ENCODE data around the gene CD101.
"Not testable (repeated sequence)": the region's sequence is repeated elsewhere in the genome, so short reads cannot be mapped to it uniquely, and the experiment has no call there.

Gene CD101

GRCh38 chr1:116966791-116967190 is 34.8 kb upstream of the CD101 start:
- TF ChIP-seq PAX5 (IDR thresholded peaks at IDR 0.05; ENCODE audit: insufficient read depth, low read length, severe bottlenecking) (no peak), TAF1 (IDR thresholded peaks at IDR 0.05; ENCODE audit: low read depth, low read length) (no peak), POLR2A (IDR thresholded peaks at IDR 0.05; ENCODE audit: low read depth, low read length) (no peak), POLR2AphosphoS5 (IDR thresholded peaks at IDR 0.05; ENCODE audit: low read depth, low read length) (no peak), SPI1 (IDR thresholded peaks at IDR 0.05; ENCODE audit: low read depth, low read length) (no peak), POU2F2 (IDR thresholded peaks at IDR 0.05; ENCODE audit: low read depth, low read length) (no peak)
- FAIRE-seq (no peak), DNase-seq (ENCODE audit: insufficient read length, low spot score) (no peak)

- no peak for FAIRE-seq
Measured at GRCh38 chr1:116968724-116969123, 32.8 kb upstream of the CD101 start.

GRCh38 chr1:116971258-116971860 is 30.2 kb upstream of the CD101 start:
- no peak for DNase-seq (ENCODE audit: insufficient read length, low spot score)
- no peak for FAIRE-seq

More at GRCh38 chr1:116968724-116969123, 32.8 kb upstream of the CD101 start:
- DNase-seq (ENCODE audit: insufficient read length, low spot score): no peak
- TF ChIP-seq SPI1 (IDR thresholded peaks at IDR 0.05; ENCODE audit: low read depth, low read length): no peak
- no peak for TF ChIP-seq TAF1 (IDR thresholded peaks at IDR 0.05; ENCODE audit: low read depth, low read length)
- TF ChIP-seq POLR2AphosphoS5 (IDR thresholded peaks at IDR 0.05; ENCODE audit: low read depth, low read length): no peak
- no peak for TF ChIP-seq POLR2A (IDR thresholded peaks at IDR 0.05; ENCODE audit: low read depth, low read length)
- TF ChIP-seq PAX5 (IDR thresholded peaks at IDR 0.05; ENCODE audit: insufficient read depth, low read length, severe bottlenecking): no peak
- TF ChIP-seq POU2F2 (IDR thresholded peaks at IDR 0.05; ENCODE audit: low read depth, low read length): no peak

GRCh38 chr1:116971965-116972673 is 29.4 kb upstream of the CD101 start:
- TF ChIP-seq TAF1 (IDR thresholded peaks at IDR 0.05; ENCODE audit: low read depth, low read length) (no peak), POLR2A (IDR thresholded peaks at IDR 0.05; ENCODE audit: low read depth, low read length) (no peak), PAX5 (IDR thresholded peaks at IDR 0.05; ENCODE audit: insufficient read depth, low read length, severe bottlenecking) (no peak), POU2F2 (IDR thresholded peaks at IDR 0.05; ENCODE audit: low read depth, low read length) (no peak), SPI1 (IDR thresholded peaks at IDR 0.05; ENCODE audit: low read depth, low read length) (no peak), POLR2AphosphoS5 (IDR thresholded peaks at IDR 0.05; ENCODE audit: low read depth, low read length) (no peak)
- DNase-seq (ENCODE audit: insufficient read length, low spot score) (no peak), FAIRE-seq (no peak)

More at GRCh38 chr1:116971258-116971860, 30.2 kb upstream of the CD101 start:
- TF ChIP-seq TAF1 (IDR thresholded peaks at IDR 0.05; ENCODE audit: low read depth, low read length) (no peak), POU2F2 (IDR thresholded peaks at IDR 0.05; ENCODE audit: low read depth, low read length) (no peak), POLR2AphosphoS5 (IDR thresholded peaks at IDR 0.05; ENCODE audit: low read depth, low read length) (no peak), PAX5 (IDR thresholded peaks at IDR 0.05; ENCODE audit: insufficient read depth, low read length, severe bottlenecking) (no peak), POLR2A (IDR thresholded peaks at IDR 0.05; ENCODE audit: low read depth, low read length) (no peak), SPI1 (IDR thresholded peaks at IDR 0.05; ENCODE audit: low read depth, low read length) (no peak)

DNA sequence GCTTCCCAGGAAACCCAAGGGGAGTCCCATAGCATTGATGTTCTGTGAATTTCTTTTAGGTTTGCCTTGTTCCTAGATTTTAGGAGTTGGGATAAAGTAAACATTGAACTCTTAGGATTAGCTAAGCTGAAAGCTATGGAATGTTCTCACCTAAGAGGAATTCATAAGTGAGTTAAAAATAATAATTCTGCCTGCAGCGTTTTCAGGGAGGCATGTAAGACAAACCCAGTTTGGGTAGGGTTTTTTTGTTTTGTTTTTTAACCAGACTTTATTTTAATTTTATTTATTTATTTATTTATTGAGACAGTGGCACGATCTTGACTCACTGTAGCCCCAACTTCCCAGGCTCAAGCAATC is 28.9 kb upstream of the CD101 start:
- DNase-seq (ENCODE audit: insufficient read length, low spot score) (no peak), FAIRE-seq (no peak)
- no peak for TF ChIP-seq SPI1 (IDR thresholded peaks at IDR 0.05; ENCODE audit: low read depth, low read length)
- no peak for TF ChIP-seq POLR2AphosphoS5 (IDR thresholded peaks at IDR 0.05; ENCODE audit: low read depth, low read length)
- no peak for TF ChIP-seq TAF1 (IDR thresholded peaks at IDR 0.05; ENCODE audit: low read depth, low read length)
- TF ChIP-seq PAX5 (IDR thresholded peaks at IDR 0.05; ENCODE audit: insufficient read depth, low read length, severe bottlenecking): no peak
- TF ChIP-seq POU2F2 (IDR thresholded peaks at IDR 0.05; ENCODE audit: low read depth, low read length): no peak
- no peak for TF ChIP-seq POLR2A (IDR thresholded peaks at IDR 0.05; ENCODE audit: low read depth, low read length)

DNA sequence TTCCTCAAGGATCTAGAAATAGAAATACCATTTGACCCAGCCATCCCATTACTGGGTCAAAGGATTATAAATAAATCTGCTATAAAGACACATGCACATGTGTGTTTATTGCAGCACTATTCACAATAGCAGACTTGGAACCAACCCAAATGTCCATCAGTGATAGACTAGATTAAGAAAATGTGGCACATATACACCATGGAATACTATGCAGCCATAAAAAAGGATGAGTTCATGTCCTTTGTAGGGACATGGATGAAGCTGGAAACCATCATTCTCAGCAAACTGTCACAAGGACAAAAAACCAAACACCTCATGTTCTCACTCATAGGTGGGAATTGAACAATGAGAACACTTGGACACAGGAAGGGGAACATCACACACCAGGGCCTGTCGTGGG is 21.3 kb upstream of the CD101 start:
- not testable (repeated sequence) for DNase-seq (ENCODE audit: insufficient read length, low spot score); FAIRE-seq

DNA sequence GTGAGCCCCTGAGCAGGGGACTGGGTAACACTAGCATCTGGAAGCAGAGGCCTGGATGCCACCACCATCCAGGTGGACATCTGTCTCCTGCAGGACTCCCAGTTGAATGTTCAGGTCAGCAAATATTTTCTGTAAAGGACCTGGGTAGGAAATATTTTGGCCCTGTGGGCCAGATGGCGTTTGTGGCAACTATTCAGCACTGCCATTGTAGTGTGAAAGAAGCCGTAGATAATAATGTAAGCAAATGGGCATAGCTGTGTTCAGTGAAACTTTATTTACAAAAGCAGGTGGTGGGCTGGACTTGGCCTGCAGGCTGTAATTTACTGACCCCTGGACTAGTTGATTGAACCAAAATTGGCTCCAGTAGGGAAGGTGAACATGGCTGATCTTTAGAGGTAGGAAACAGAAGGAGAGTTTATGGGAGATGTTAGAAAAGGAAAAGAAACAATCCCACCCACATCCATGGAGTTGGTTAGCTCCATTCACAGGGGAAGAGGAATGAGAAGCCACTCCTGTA is 20.0 kb upstream of the CD101 start:
- DNase-seq (ENCODE audit: insufficient read length, low spot score): no peak
- no peak for FAIRE-seq
- TF ChIP-seq POU2F2 (IDR thresholded peaks at IDR 0.05; ENCODE audit: low read depth, low read length): no peak
- TF ChIP-seq POLR2A (IDR thresholded peaks at IDR 0.05; ENCODE audit: low read depth, low read length): no peak
- no peak for TF ChIP-seq TAF1 (IDR thresholded peaks at IDR 0.05; ENCODE audit: low read depth, low read length)
- no peak for TF ChIP-seq SPI1 (IDR thresholded peaks at IDR 0.05; ENCODE audit: low read depth, low read length)
- TF ChIP-seq POLR2AphosphoS5 (IDR thresholded peaks at IDR 0.05; ENCODE audit: low read depth, low read length): no peak
- no peak for TF ChIP-seq PAX5 (IDR thresholded peaks at IDR 0.05; ENCODE audit: insufficient read depth, low read length, severe bottlenecking)

DNA sequence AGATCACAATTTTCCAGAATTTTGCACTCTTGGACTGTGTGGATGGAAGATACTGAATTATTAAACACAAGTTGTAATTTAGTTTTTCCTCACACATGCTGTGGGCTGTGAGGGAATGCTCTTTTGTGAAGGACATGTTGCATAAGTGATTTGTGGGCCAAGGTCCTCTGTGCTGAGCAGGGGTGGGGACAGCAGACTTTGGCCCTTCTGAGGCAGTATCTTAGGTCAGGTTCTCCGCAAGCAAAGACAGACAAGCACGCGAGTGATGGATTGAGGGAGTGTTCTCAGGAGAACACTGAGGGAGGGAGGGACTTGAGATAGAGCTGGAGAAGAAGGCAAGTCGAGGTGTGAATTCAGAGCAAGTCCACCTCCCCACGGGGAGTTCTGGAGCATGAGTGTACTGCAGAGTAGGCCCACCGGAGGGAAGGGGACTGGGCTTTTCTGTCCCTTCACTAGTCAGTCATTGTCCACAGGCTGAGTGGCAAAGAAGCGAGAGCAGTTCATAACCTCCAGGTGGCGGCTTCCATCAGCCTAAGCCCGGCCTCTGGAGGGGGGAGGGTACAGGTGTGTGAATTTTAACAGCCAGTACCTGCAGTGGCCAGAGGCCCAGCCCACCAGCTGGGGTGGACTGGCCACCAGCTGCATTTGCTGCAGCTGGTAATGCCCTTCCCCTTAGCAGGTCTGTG is 19.1 kb upstream of the CD101 start:
- FAIRE-seq (no peak), DNase-seq (ENCODE audit: insufficient read length, low spot score) (no peak)
- TF ChIP-seq POLR2AphosphoS5 (IDR thresholded peaks at IDR 0.05; ENCODE audit: low read depth, low read length) (no peak), TAF1 (IDR thresholded peaks at IDR 0.05; ENCODE audit: low read depth, low read length) (no peak), PAX5 (IDR thresholded peaks at IDR 0.05; ENCODE audit: insufficient read depth, low read length, severe bottlenecking) (no peak), POLR2A (IDR thresholded peaks at IDR 0.05; ENCODE audit: low read depth, low read length) (no peak), POU2F2 (IDR thresholded peaks at IDR 0.05; ENCODE audit: low read depth, low read length) (no peak), SPI1 (IDR thresholded peaks at IDR 0.05; ENCODE audit: low read depth, low read length) (no peak)

DNA sequence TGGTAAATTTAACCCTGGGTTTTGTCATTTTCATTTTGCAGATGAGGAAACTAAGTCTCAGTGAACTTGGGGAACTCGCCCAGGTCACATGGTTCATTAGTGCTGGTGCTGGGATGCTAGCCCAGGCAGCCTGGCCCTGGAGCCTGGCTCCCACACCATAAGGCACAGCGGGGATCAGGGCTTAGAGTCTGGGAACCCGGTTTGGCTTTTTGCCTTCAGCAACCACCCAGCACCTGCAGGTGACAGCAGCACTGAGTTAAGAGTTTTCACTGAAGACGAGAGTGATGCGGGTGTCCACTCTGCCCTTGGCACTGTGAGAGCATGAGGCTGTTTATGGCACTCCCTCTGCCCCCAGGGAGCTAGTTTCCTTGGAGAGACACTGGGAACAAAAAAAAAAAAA is 18.4 kb upstream of the CD101 start:
- no peak for DNase-seq (ENCODE audit: insufficient read length, low spot score)
- no peak for FAIRE-seq

More for the DNA sequence above, 18.4 kb upstream of the CD101 start:
- TF ChIP-seq POU2F2 (IDR thresholded peaks at IDR 0.05; ENCODE audit: low read depth, low read length) (no peak), SPI1 (IDR thresholded peaks at IDR 0.05; ENCODE audit: low read depth, low read length) (no peak), POLR2A (IDR thresholded peaks at IDR 0.05; ENCODE audit: low read depth, low read length) (no peak)
